K562 (cell line): Measurements from ENCODE around the gene LRRC15. TPM values are rescaled to one million over a fixed set of nuclear protein-coding genes. Genes with fewer than 3 reads are reported as not detected.

Experiments
- CHD2 ChIP-seq: IDR thresholded peaks from 2 replicates; pipeline ENCODE4 v1.6.1; 2011; ENCODE audit warnings: low read depth, low read length
- CHD4 ChIP-seq: fragments of 200-600 bp; sonication (generic); IDR thresholded peaks from 3 replicates; pipeline ENCODE4 v1.6.1; 2012; ENCODE audit warnings: low read depth, mild to moderate bottlenecking, mixed read lengths, low read length, inconsistent platforms; ENCODE audit not compliant: insufficient read depth, insufficient replicate concordance, poor library complexity, severe bottlenecking
- CXXC5 ChIP-seq: fragments of 250-450 bp; sonication (Bioruptor Pico); IDR thresholded peaks from 2 replicates; pipeline ENCODE4 v1.8.0; 2022; ENCODE audit warnings: inconsistent platforms, mild to moderate bottlenecking, moderate library complexity
- FOSL1 ChIP-seq: fragments of 200-800 bp; sonication (Bioruptor generic); conservative IDR thresholded peaks from 2 replicates; pipeline ENCODE4 v1.6.1; 2016; ENCODE audit warnings: missing genetic modification characterization, missing compliant biosample characterization
- GTF2E2 ChIP-seq: fragments of 200-800 bp; sonication (Bioruptor generic); IDR thresholded peaks from 2 replicates; pipeline ENCODE4 v1.6.1; 2016; ENCODE audit warnings: missing genetic modification characterization, missing compliant biosample characterization
- LCOR ChIP-seq: sonication (generic); formaldehyde crosslinking; IDR thresholded peaks from 2 replicates; pipeline ENCODE4 v1.8.0; 2022; ENCODE audit warnings: mild to moderate bottlenecking, missing genetic modification reagents
- SAP30 ChIP-seq: fragments of 200-600 bp; sonication (generic); IDR thresholded peaks from 2 replicates; pipeline ENCODE4 v1.6.1; 2012; ENCODE audit warnings: borderline replicate concordance, low read depth, mild to moderate bottlenecking, moderate library complexity, low read length, control low read depth, inconsistent platforms; ENCODE audit not compliant: insufficient read depth, poor library complexity, severe bottlenecking
- SMARCE1 ChIP-seq: fragments of 450-650 bp; IDR thresholded peaks from 2 replicates; pipeline ENCODE4 v1.7.1; 2016; ENCODE audit warnings: mild to moderate bottlenecking
- STAT5B ChIP-seq: fragments of 250-450 bp; sonication (Bioruptor Pico); IDR thresholded peaks from 2 replicates; pipeline ENCODE4 v1.8.0; 2021; ENCODE audit warnings: mild to moderate bottlenecking, inconsistent platforms
- ZNF431 ChIP-seq: sonication (generic); formaldehyde crosslinking; IDR thresholded peaks from 2 replicates; pipeline ENCODE4 v1.8.0; 2022; ENCODE audit warnings: mild to moderate bottlenecking, missing genetic modification reagents
- ZNF707 ChIP-seq: fragments of 250-450 bp; sonication (Bioruptor Pico); conservative IDR thresholded peaks from 2 replicates; pipeline ENCODE4 v1.8.0; 2022; ENCODE audit warnings: inconsistent platforms, mild to moderate bottlenecking, moderate library complexity
- polyA plus RNA-seq, 8 experiments: library from polyadenylated mRNA; depleted of rRNA in 4 of 8; stranded (reverse) in 5 of 8; unstranded in 3 of 8; fragments of >200 nt; fragmentation: Nextera tagmentation in 2 of 8; fragmentation: Illumina TruSeq in 1 of 8; extraction: Ambion mirVana in 2 of 8; extraction: Trizol in 1 of 8; gene quantifications; 2 replicates each; pipeline versions ENCODE4 v1.2.1 to v1.2.3, GENCODE V29; 2011 to 2014; ENCODE audit warnings: inconsistent platforms in 1 of 8, missing spikeins in 1 of 8
- total RNA-seq, 7 experiments: library from RNA; depleted of rRNA in 6 of 7; stranded (reverse); fragments of >200 nt in 6 of 7; fragmentation: Illumina TruSeq in 2 of 7; extraction: Trizol in 2 of 7; gene quantifications; 2 replicates each; pipeline versions ENCODE4 v1.2.1 to v1.2.3, GENCODE V29; 2011 to 2021; ENCODE audit warnings: low replicate concordance in 1 of 7
- TF ChIP-seq, protein P1 (sequence below), 2 experiments: IDR thresholded peaks in 1 of 2; conservative IDR thresholded peaks in 1 of 2; 2 replicates each; pipeline ENCODE4 v1.6.1; 2016; ENCODE audit warnings: low read depth in 2 of 2, mild to moderate bottlenecking in 1 of 2, missing compliant biosample characterization in 1 of 2, missing genetic modification characterization in 1 of 2, moderate library complexity in 1 of 2
- TF ChIP-seq, protein P2 (sequence below): fragments of 250-450 bp; sonication (Bioruptor Pico); IDR thresholded peaks from 2 replicates; pipeline ENCODE4 v1.4.0; 2020; ENCODE audit warnings: mild to moderate bottlenecking, moderate library complexity
- TF ChIP-seq, protein P3 (sequence below): fragments of 250-450 bp; sonication (Bioruptor Pico); IDR thresholded peaks from 2 replicates; pipeline ENCODE4 v1.8.0; 2022; ENCODE audit warnings: moderate library complexity, mild to moderate bottlenecking, inconsistent platforms
- TF ChIP-seq, protein P4 (sequence below): conservative IDR thresholded peaks from 2 replicates; pipeline ENCODE4 v1.6.1; 2011; ENCODE audit warnings: low read depth, mild to moderate bottlenecking, low read length; ENCODE audit not compliant: control insufficient read depth

The LRRC15 gene
- total and polyA plus RNA-seq, 9 of the 15 experiments (the other 6 are each of a cell fraction or from before 2014, with no cell fraction given) = not detected

DNA sequence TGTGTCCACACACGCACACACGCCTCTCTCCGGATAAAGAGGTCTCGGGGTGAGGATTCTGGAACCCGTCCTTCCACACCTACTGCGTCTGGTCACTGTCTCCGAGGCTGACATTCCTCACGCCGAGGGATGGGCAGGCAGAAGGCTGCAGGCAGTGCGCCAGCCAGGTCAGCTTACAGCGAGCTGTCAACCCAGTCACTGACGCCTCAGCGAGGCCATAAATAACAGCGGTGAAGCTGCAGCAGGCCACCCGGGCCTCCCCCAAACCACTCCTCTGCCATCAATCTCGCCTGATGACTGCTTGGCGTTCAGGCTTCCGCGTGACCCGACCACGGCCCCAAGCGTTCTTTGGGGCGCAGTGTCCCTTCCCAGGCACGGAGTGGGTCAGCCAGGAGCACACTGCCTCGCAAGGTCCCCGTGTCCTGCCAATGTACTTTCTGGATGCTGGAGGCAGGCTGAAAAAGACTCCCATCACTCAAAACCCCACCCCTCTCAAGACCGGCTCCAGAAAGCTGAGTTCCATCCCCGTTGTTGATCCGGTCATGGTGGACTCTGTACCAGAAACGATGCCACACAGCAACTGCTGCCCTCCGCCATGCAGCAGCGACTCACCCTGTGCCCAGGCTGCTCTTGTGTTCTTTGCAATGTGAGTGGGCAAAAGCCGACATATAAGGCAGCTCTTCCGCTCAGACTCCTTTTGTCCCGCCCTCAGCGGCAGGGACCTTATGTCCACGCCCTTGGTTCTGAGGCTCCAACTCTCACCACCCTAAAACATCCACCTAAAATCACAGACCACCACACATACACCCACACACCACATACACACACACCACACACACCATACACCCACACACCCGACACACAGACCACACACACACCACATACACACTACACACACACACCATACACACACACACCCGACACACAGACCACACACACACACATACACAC is 45.5 kb downstream of the LRRC15 start (continued):
- TF ChIP-seq GTF2E2 = no peak
- no peak for TF ChIP-seq CHD2
- peak; percentile 74 for TF ChIP-seq CHD4
- TF ChIP-seq ZNF707 (CRISPR knock-in tag) = no peak
- TF ChIP-seq SAP30 = no peak
- peak; percentile 47; the same call in 1 of the 2 replicates for TF ChIP-seq SMARCE1
- TF ChIP-seq, protein P1, sequence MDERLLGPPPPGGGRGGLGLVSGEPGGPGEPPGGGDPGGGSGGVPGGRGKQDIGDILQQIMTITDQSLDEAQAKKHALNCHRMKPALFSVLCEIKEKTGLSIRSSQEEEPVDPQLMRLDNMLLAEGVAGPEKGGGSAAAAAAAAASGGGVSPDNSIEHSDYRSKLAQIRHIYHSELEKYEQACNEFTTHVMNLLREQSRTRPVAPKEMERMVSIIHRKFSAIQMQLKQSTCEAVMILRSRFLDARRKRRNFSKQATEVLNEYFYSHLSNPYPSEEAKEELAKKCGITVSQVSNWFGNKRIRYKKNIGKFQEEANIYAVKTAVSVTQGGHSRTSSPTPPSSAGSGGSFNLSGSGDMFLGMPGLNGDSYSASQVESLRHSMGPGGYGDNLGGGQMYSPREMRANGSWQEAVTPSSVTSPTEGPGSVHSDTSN (CRISPR knock-in tag; IDR thresholded peaks at IDR 0.05; ENCODE audit: low read depth) = peak; percentile 74
- TF ChIP-seq, protein P1 (tag; conservative IDR thresholded peaks at IDR 0.05; ENCODE audit: low read depth) = peak; percentile 99
- TF ChIP-seq, protein P2, sequence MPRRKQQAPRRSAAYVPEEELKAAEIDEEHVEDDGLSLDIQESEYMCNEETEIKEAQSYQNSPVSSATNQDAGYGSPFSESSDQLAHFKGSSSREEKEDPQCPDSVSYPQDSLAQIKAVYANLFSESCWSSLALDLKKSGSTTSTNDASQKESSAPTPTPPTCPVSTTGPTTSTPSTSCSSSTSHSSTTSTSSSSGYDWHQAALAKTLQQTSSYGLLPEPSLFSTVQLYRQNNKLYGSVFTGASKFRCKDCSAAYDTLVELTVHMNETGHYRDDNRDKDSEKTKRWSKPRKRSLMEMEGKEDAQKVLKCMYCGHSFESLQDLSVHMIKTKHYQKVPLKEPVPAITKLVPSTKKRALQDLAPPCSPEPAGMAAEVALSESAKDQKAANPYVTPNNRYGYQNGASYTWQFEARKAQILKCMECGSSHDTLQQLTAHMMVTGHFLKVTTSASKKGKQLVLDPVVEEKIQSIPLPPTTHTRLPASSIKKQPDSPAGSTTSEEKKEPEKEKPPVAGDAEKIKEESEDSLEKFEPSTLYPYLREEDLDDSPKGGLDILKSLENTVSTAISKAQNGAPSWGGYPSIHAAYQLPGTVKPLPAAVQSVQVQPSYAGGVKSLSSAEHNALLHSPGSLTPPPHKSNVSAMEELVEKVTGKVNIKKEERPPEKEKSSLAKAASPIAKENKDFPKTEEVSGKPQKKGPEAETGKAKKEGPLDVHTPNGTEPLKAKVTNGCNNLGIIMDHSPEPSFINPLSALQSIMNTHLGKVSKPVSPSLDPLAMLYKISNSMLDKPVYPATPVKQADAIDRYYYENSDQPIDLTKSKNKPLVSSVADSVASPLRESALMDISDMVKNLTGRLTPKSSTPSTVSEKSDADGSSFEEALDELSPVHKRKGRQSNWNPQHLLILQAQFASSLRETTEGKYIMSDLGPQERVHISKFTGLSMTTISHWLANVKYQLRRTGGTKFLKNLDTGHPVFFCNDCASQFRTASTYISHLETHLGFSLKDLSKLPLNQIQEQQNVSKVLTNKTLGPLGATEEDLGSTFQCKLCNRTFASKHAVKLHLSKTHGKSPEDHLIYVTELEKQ (CRISPR knock-in tag) = no peak
- TF ChIP-seq FOSL1 = 0 out of 2 replicates have a peak, but pooled peaks have one; percentile 39
- TF ChIP-seq STAT5B (CRISPR knock-in tag) = no peak
- TF ChIP-seq LCOR (CRISPR knock-in tag) = peak; percentile 90; the same call in 1 of the 2 replicates
- TF ChIP-seq, protein P3, sequence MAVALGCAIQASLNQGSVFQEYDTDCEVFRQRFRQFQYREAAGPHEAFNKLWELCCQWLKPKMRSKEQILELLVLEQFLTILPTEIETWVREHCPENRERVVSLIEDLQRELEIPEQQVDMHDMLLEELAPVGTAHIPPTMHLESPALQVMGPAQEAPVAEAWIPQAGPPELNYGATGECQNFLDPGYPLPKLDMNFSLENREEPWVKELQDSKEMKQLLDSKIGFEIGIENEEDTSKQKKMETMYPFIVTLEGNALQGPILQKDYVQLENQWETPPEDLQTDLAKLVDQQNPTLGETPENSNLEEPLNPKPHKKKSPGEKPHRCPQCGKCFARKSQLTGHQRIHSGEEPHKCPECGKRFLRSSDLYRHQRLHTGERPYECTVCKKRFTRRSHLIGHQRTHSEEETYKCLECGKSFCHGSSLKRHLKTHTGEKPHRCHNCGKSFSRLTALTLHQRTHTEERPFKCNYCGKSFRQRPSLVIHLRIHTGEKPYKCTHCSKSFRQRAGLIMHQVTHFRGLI (CRISPR knock-in tag) = no peak
- TF ChIP-seq ZNF431 (CRISPR knock-in tag) = no peak
- TF ChIP-seq CXXC5 (CRISPR knock-in tag) = peak; percentile 91
- TF ChIP-seq, protein P4, sequence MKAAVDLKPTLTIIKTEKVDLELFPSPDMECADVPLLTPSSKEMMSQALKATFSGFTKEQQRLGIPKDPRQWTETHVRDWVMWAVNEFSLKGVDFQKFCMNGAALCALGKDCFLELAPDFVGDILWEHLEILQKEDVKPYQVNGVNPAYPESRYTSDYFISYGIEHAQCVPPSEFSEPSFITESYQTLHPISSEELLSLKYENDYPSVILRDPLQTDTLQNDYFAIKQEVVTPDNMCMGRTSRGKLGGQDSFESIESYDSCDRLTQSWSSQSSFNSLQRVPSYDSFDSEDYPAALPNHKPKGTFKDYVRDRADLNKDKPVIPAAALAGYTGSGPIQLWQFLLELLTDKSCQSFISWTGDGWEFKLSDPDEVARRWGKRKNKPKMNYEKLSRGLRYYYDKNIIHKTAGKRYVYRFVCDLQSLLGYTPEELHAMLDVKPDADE = no peak
